Mesenteric fat pad (tissue), 1 donor: Measurements from ENCODE around the gene PKIB. TPM values are rescaled to one million over a fixed set of nuclear protein-coding genes. Genes with fewer than 3 reads are reported as not detected.
"Not testable (repeated sequence)": the region's sequence is repeated elsewhere in the genome, so short reads cannot be mapped to it uniquely, and the experiment has no call there.

Experiments
- DNase-seq: peaks from one replicate; pipeline ENCODE4 v3.0.0-alpha.2; 2020; ENCODE audit warnings: low spot score
- total RNA-seq: library from RNA; stranded (reverse); fragmentation: NEBNext Ultra II Directional; extraction: Animal tissue kit (Norgen Biotek cat#: 25700); gene quantifications from one replicate; pipeline ENCODE4 v1.2.1, GENCODE V29; 2021
- donor health status: DM: yes; HTN: yes; CAD: no.

The PKIB gene
- total RNA-seq, 1 donor from 2014 or later = 1.00 TPM

GRCh38 chr6:122744247-122744646, 134.0 kb downstream of the PKIB start:
- not testable (repeated sequence) for DNase-seq

- DNase-seq = not testable (repeated sequence)
These were observed 134.7 kb downstream of the PKIB start for GRCh38 chr6:122744856-122745255.

GRCh38 chr6:122746688-122747087, 136.5 kb downstream of the PKIB start:
- no peak for DNase-seq

GRCh38 chr6:122747573-122747972, 137.4 kb downstream of the PKIB start:
- peak; percentile 51 for DNase-seq

GRCh38 chr6:122748945-122749344, 138.7 kb downstream of the PKIB start:
- DNase-seq = not testable (repeated sequence)

GRCh38 chr6:122749451-122750050, 139.3 kb downstream of the PKIB start:
- DNase-seq = no peak

- DNase-seq = no peak
These were observed 141.1 kb downstream of the PKIB start for GRCh38 chr6:122751326-122751725.

- no peak for DNase-seq
These were observed 142.3 kb downstream of the PKIB start for GRCh38 chr6:122752459-122752858.

- DNase-seq = no peak
These were observed 142.9 kb downstream of the PKIB start for GRCh38 chr6:122753000-122753687.

- no peak for DNase-seq
These were observed 143.5 kb downstream of the PKIB start for GRCh38 chr6:122753688-122754056.

- DNase-seq = no peak
These were observed 144.1 kb downstream of the PKIB start for GRCh38 chr6:122754191-122754731.

- no peak for DNase-seq
These were observed 145.7 kb downstream of the PKIB start for GRCh38 chr6:122755901-122756300.

- no peak for DNase-seq
These were observed 148.7 kb downstream of the PKIB start for GRCh38 chr6:122758927-122759334.

GRCh38 chr6:122760330-122760729, 150.1 kb downstream of the PKIB start:
- DNase-seq = no peak

GRCh38 chr6:122766256-122766655, 156.1 kb downstream of the PKIB start:
- no peak for DNase-seq

- no peak for DNase-seq
These were observed 160.8 kb downstream of the PKIB start for GRCh38 chr6:122770835-122771601.

- DNase-seq = no peak
These were observed 162.7 kb downstream of the PKIB start for GRCh38 chr6:122772724-122773415.
